ENCODE data around the gene CHST5.

DNA sequence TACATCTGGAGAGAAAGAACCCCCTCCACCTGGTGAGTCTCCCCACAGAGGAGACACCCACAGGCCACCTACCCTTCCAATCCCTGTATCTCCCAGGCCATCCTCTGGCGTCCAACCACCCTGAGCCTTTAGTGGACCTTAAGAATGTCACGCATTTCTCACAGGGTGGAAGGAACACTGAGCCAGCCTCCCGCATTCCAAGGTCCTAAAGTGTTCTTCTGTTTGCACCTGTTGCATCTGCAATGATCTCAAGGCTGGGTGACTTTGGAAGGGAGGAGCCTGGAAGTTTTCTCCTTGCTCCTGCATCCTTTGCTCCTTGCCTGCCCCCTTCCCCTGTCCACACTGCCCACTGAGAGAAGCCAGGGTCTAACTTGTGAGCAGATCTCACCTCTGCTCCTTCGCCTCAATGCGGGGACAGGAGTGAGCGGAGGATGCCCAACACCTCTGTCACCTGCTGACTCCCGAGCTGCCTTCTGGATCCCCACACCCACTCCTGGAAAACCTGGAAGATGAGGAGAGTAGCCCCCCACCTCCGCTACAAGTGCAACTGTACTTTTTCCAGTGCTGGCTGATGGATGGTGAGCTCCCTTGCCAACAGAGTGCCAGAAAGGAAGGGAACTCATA lies 3.7 kb downstream of the CHST5 start:
- TF ChIP-seq, protein P1, sequence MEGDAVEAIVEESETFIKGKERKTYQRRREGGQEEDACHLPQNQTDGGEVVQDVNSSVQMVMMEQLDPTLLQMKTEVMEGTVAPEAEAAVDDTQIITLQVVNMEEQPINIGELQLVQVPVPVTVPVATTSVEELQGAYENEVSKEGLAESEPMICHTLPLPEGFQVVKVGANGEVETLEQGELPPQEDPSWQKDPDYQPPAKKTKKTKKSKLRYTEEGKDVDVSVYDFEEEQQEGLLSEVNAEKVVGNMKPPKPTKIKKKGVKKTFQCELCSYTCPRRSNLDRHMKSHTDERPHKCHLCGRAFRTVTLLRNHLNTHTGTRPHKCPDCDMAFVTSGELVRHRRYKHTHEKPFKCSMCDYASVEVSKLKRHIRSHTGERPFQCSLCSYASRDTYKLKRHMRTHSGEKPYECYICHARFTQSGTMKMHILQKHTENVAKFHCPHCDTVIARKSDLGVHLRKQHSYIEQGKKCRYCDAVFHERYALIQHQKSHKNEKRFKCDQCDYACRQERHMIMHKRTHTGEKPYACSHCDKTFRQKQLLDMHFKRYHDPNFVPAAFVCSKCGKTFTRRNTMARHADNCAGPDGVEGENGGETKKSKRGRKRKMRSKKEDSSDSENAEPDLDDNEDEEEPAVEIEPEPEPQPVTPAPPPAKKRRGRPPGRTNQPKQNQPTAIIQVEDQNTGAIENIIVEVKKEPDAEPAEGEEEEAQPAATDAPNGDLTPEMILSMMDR (IDR thresholded peaks at IDR 0.05; ENCODE audit: insufficient read depth, low read length): no peak
- no peak for TF ChIP-seq POLR2AphosphoS5 (IDR thresholded peaks at IDR 0.05; ENCODE audit: low read depth)
- no peak for TF ChIP-seq SPI1 (IDR thresholded peaks at IDR 0.05; ENCODE audit: borderline replicate concordance, low read depth)
- no peak for TF ChIP-seq GABPA (IDR thresholded peaks at IDR 0.05; ENCODE audit: low read depth)
- TF ChIP-seq REST (IDR thresholded peaks at IDR 0.05; ENCODE audit: insufficient replicate concordance, low read depth): no peak
